GM12873 (cell line): Measurements from ENCODE around the gene RTEL1.
A peak's percentile ranks its signal among the peaks of the same experiment; 100 is the strongest.

ENCODE experiments used
- TF ChIP-seq, protein P1 (sequence below): IDR thresholded peaks from 2 replicates; pipeline ENCODE4 v1.5.1; 2012; ENCODE audit warnings: low read depth, mild to moderate bottlenecking, moderate library complexity, low read length, control low read depth; ENCODE audit not compliant: insufficient read depth; ENCODE audit errors: missing control alignments

RTEL1 gene

DNA sequence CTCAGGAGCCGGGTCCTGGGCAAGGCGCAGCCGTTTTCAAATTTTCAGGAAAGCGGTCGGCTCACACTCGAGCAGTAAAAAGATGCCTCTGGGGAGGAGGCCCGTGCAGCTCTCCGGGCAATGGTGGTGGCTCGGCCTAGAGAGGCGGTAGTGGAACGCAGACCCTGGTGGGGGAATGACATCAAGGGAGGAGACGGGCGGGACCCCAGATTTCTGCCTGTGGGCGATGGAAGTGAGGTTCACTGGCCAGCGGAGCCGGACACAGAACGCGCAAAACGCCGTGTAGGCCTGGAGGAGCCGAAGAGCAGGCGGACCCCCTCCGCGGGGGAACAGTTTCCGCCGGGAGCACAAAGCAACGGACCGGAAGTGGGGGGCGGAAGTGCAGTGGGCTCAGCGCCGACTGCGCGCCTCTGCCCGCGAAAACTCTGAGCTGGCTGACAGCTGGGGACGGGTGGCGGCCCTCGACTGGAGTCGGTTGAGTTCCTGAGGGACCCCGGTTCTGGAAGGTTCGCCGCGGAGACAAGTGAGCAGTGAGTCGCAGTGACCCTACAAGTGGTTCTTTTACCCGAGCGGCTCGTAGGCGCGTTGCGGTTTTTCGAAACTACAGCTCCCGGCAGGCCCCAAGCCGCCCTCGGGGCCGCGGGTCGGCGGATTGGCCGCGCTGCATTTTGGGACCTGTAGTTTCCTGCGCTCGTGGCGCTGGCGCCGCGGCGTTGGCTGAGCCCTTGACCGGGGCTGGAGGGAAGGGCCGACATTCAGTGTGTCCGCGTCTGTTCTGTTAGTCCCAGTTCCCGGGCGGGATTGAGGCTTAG is at the start of gene RTEL1:
Gene RTEL1 (plus strand): TSS at position 376 of the 812 bp plus-strand sequence. CDS start 1,091 bp downstream, outside the sequence.
- TF ChIP-seq, protein P1, sequence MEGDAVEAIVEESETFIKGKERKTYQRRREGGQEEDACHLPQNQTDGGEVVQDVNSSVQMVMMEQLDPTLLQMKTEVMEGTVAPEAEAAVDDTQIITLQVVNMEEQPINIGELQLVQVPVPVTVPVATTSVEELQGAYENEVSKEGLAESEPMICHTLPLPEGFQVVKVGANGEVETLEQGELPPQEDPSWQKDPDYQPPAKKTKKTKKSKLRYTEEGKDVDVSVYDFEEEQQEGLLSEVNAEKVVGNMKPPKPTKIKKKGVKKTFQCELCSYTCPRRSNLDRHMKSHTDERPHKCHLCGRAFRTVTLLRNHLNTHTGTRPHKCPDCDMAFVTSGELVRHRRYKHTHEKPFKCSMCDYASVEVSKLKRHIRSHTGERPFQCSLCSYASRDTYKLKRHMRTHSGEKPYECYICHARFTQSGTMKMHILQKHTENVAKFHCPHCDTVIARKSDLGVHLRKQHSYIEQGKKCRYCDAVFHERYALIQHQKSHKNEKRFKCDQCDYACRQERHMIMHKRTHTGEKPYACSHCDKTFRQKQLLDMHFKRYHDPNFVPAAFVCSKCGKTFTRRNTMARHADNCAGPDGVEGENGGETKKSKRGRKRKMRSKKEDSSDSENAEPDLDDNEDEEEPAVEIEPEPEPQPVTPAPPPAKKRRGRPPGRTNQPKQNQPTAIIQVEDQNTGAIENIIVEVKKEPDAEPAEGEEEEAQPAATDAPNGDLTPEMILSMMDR = no peak

GRCh38 chr20:63610581-63611435 is 47.3 kb upstream of the RTEL1 start:
- TF ChIP-seq, protein P1 = no peak

GRCh38 chr20:63611646-63612045 is 46.5 kb upstream of the RTEL1 start:
- TF ChIP-seq, protein P1 = no peak

DNA sequence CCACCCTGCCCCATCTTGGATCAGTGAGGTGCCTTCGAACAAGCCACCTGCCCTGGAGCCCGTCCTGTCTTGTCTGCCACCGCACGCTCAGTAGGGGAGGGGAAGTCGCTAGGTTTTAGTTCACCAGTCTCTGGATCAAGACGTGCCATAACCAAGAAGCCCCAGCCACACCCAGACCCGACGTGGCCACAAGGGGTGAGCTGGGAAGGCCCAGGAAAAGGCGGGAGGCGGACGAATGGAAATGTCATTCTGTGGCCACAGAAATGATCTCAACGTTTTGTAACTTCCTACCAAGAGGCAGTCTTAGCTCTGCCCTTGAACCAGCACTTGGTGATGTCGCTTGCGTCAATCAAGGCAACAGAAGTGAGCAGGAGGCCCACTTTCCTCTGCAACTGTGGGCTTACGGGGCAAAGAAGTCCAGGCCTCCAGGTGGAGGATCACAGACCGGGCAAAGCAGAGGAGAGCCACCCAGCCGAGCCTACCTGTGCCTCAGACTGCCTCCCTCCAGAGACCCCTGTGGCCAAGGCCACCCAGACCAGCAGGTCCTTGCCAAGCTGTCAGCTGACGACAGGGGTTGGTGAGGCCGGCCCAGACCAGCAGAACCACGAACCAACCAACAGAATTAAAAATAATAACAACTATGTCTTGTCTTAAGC is 45.7 kb upstream of the RTEL1 start:
- TF ChIP-seq, protein P1 = no peak

- TF ChIP-seq, protein P1 = peak; percentile 38
Observed at GRCh38 chr20:63613863-63614594, 44.1 kb upstream of the RTEL1 start.

DNA sequence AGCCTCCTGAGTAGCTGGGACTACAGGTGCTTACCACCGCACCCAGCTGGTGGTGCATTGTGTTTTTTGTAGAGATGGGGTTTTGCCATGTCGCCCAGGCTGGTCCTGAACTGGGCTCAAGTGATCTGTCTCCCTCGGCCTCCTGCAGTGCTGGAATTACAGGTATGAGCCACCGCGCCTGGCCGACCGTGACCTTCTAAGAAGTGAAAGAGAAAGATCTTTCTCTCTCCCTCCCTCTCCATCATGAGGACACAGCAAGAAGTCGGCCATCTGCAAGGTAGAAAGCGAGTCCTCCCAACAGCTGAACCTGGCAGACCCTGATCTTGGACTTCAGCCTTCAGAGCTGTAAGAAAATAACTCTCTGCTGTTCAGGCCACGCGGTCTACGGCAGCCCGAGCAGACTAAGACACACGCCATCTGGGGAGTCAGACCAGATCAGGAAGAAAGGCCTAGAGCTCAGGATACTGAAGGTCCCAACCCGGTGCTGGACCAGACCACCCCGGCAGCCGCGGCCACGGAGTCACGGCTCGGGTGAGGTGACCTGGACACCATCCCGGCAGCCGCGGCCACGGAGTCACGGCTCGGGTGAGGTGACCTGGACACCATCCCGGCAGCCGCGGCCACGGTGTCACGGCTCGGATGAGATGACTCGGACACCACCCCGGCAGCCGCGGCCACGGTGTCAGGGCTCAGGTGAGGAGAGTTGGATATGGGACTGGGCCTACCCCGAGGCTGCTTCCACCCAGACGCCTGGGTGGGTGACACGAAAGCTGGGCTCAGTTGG is 40.8 kb upstream of the RTEL1 start:
- TF ChIP-seq, protein P1 = no peak
